NB4 (cell line): Measurements from ENCODE around the gene OBSL1.

Experiments used
- CTCF ChIP-seq: IDR thresholded peaks from one replicate; pipeline ENCODE4 v1.5.1; 2012; ENCODE audit warnings: low read depth, low read length
- MYC ChIP-seq: IDR thresholded peaks from 2 replicates; pipeline ENCODE4 v1.6.1; 2011; ENCODE audit warnings: low read depth, low read length
- POLR2A ChIP-seq: IDR thresholded peaks from 2 replicates; pipeline ENCODE4 v1.6.1; 2011; ENCODE audit warnings: mild to moderate bottlenecking; ENCODE audit not compliant: insufficient read length; ENCODE audit errors: extremely low read depth

DNA sequence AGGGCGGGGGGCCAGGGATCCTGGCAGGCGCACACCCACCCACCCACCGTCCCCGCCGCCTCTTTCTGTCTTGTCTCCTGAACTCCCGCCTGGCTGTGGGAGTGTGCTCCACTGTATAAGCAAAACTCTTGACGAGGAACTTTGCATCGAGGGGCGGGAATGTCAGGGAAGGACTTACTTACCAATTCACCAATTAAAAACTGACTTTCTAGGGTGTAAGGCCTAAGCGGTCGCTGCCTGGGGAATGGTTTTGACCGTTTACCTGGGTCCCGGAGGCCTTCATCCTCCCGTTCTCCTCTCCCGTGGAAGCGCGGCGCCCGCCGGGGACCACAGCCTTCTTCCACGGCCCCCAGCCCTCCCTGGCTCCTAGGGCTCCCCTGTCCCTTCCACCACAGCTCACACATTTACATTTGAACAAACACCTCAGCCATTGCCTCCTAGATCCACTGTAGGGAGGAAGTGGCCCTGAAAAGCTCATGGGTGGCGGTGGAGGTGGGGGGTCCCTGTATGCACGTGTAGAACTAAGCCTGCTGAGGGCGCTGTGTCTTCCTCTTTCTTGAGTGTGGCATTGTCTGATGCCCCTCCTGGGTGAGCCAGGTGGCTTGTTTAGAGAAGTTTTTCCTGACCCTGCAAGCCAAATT is 48.2 kb downstream of the OBSL1 start:
- TF ChIP-seq CTCF (peak; percentile 22), POLR2A (no peak), MYC (no peak)
